Muscle layer of colon (tissue), 2 donors: ENCODE results near the gene MYOG.

ENCODE experiments used
- H3K27ac ChIP-seq: one replicate; pipeline ENCODE4 v1.7.0; 2013; ENCODE audit warnings: low read depth, mild to moderate bottlenecking, low read length, moderate library complexity
- H3K27me3 ChIP-seq, 2 donors: one replicate each; pipeline ENCODE4 v1.7.0; 2013; ENCODE audit warnings: low read length in 2 of 2, mild to moderate bottlenecking in 2 of 2; ENCODE audit not compliant: insufficient read depth in 2 of 2, control insufficient read depth in 1 of 2
- H3K36me3 ChIP-seq: one replicate; pipeline ENCODE4 v1.7.0; 2013; ENCODE audit warnings: mild to moderate bottlenecking, low read length; ENCODE audit not compliant: insufficient read depth
- H3K4me1 ChIP-seq: one replicate; pipeline ENCODE4 v1.7.0; 2013; ENCODE audit warnings: mild to moderate bottlenecking, low read length; ENCODE audit not compliant: insufficient read depth
- H3K4me3 ChIP-seq, 2 donors: one replicate each; pipeline ENCODE4 v1.7.0; 2013; ENCODE audit warnings: low read length in 2 of 2, low read depth in 1 of 2, mild to moderate bottlenecking in 1 of 2, moderate library complexity in 1 of 2
- H3K9ac ChIP-seq: one replicate; pipeline ENCODE4 v1.7.0; 2013; ENCODE audit warnings: low read length
- H3K9me3 ChIP-seq: one replicate; pipeline ENCODE4 v1.7.0; 2013; ENCODE audit warnings: mild to moderate bottlenecking, low read length
- donor health status: abdominal sarcoma.
- donor health status: Adenocarcinoma of cecum.

MYOG gene

GRCh38 chr1:203113308-203113707 lies 27.5 kb upstream of the MYOG start:
- Histone ChIP-seq H3K27ac (no peak overlapping the region), H3K4me1 (peaks cover 8% of the 10 kb centered on the region), H3K27me3 (peaks cover 0 to 2% of the 10 kb centered on the region in 2 donors)

GRCh38 chr1:203112475-203112874 lies 26.7 kb upstream of the MYOG start:
- H3K9ac ChIP-seq = no peak overlapping the region
- no peaks in the 10 kb centered on the region for H3K36me3 ChIP-seq
- H3K27ac ChIP-seq = no peak overlapping the region
- no peaks in the 10 kb centered on the region for H3K27me3 ChIP-seq
- no peaks in the 10 kb centered on the region for H3K4me1 ChIP-seq
- no peaks in the 10 kb centered on the region for H3K9me3 ChIP-seq
- H3K4me3 ChIP-seq = no peak overlapping the region

More at GRCh38 chr1:203113308-203113707, 27.5 kb upstream of the MYOG start:
- Histone ChIP-seq H3K9ac (no peak overlapping the region), H3K9me3 (no peaks in the 10 kb centered on the region), H3K4me3 (no peak overlapping the region), H3K36me3 (no peaks in the 10 kb centered on the region)

GRCh38 chr1:203104789-203105390 lies 19.1 kb upstream of the MYOG start:
- no peaks in the 10 kb centered on the region for H3K4me1 ChIP-seq
- no peak overlapping the region for H3K4me3 ChIP-seq
- H3K9me3 ChIP-seq = no peaks in the 10 kb centered on the region
- H3K36me3 ChIP-seq = no peaks in the 10 kb centered on the region
- H3K27ac ChIP-seq = no peak overlapping the region
- no peaks in the 10 kb centered on the region for H3K27me3 ChIP-seq
- no peak overlapping the region for H3K9ac ChIP-seq

- H3K27ac ChIP-seq = no peak overlapping the region
- H3K9me3 ChIP-seq = no peaks in the 10 kb centered on the region
- H3K9ac ChIP-seq = no peak overlapping the region
- no peaks in the 10 kb centered on the region for H3K36me3 ChIP-seq
- no peak overlapping the region for H3K4me3 ChIP-seq
- H3K4me1 ChIP-seq = no peaks in the 10 kb centered on the region
- H3K27me3 ChIP-seq = no peaks in the 10 kb centered on the region
These were observed 18.1 kb upstream of the MYOG start for GRCh38 chr1:203103829-203104495.

GRCh38 chr1:203103216-203103615 lies 17.4 kb upstream of the MYOG start:
- Histone ChIP-seq H3K36me3 (no peaks in the 10 kb centered on the region), H3K9ac (no peak overlapping the region), H3K27me3 (no peaks in the 10 kb centered on the region), H3K9me3 (no peaks in the 10 kb centered on the region), H3K4me3 (no peak overlapping the region), H3K27ac (no peak overlapping the region), H3K4me1 (no peaks in the 10 kb centered on the region)

- H3K4me3 ChIP-seq = no peak overlapping the region
- H3K4me1 ChIP-seq = no peaks in the 10 kb centered on the region
- H3K36me3 ChIP-seq = no peaks in the 10 kb centered on the region
- no peaks in the 10 kb centered on the region for H3K9me3 ChIP-seq
- H3K27me3 ChIP-seq = no peaks in the 10 kb centered on the region
- no peak overlapping the region for H3K9ac ChIP-seq
- H3K27ac ChIP-seq = no peak overlapping the region
These were observed 16.2 kb upstream of the MYOG start for GRCh38 chr1:203101813-203102634.

- no peaks in the 10 kb centered on the region for H3K9me3 ChIP-seq
- no peaks in the 10 kb centered on the region for H3K27me3 ChIP-seq
- H3K9ac ChIP-seq = no peak overlapping the region
- no peaks in the 10 kb centered on the region for H3K36me3 ChIP-seq
- no peak overlapping the region for H3K4me3 ChIP-seq
- H3K4me1 ChIP-seq = no peaks in the 10 kb centered on the region
- H3K27ac ChIP-seq = no peak overlapping the region
These were observed 14.7 kb upstream of the MYOG start for GRCh38 chr1:203100516-203100869.

- Histone ChIP-seq H3K4me3 (no peak overlapping the region), H3K36me3 (no peaks in the 10 kb centered on the region), H3K4me1 (no peaks in the 10 kb centered on the region), H3K27ac (no peak overlapping the region), H3K9ac (no peak overlapping the region), H3K9me3 (peaks cover under 1% of the 10 kb centered on the region), H3K27me3 (no peaks in the 10 kb centered on the region)
These were observed 14.1 kb upstream of the MYOG start for GRCh38 chr1:203099805-203100515.

- H3K4me1 ChIP-seq = no peaks in the 10 kb centered on the region
- no peak overlapping the region for H3K9ac ChIP-seq
- no peak overlapping the region for H3K27ac ChIP-seq
- H3K9me3 ChIP-seq = peaks cover 8% of the 10 kb centered on the region
- no peaks in the 10 kb centered on the region for H3K27me3 ChIP-seq
- no peak overlapping the region for H3K4me3 ChIP-seq
- no peaks in the 10 kb centered on the region for H3K36me3 ChIP-seq
These were observed 13.2 kb upstream of the MYOG start for GRCh38 chr1:203098914-203099520.

GRCh38 chr1:203098445-203098844 lies 12.6 kb upstream of the MYOG start:
- H3K27me3 ChIP-seq = no peaks in the 10 kb centered on the region
- H3K4me1 ChIP-seq = no peaks in the 10 kb centered on the region
- H3K27ac ChIP-seq = no peak overlapping the region
- H3K9ac ChIP-seq = no peak overlapping the region
- H3K36me3 ChIP-seq = no peaks in the 10 kb centered on the region
- peaks cover 8% of the 10 kb centered on the region for H3K9me3 ChIP-seq
- H3K4me3 ChIP-seq = no peak overlapping the region

GRCh38 chr1:203097001-203097400 lies 11.2 kb upstream of the MYOG start:
- Histone ChIP-seq H3K4me1 (no peaks in the 10 kb centered on the region), H3K9me3 (peaks cover 8% of the 10 kb centered on the region), H3K4me3 (no peak overlapping the region), H3K27ac (no peak overlapping the region), H3K27me3 (no peaks in the 10 kb centered on the region), H3K9ac (no peak overlapping the region), H3K36me3 (no peaks in the 10 kb centered on the region)
